Parathyroid adenoma (tissue), 2 donors: ENCODE data around the gene TM9SF3.

ENCODE experiments used
- H2AFZ ChIP-seq: fragments of 300-600 bp; sonication (generic); one replicate; pipeline ENCODE4 v1.7.0; 2017; ENCODE audit warnings: antibody characterized with exemption, mild to moderate bottlenecking
- H3K27ac ChIP-seq: fragments of 300-600 bp; sonication (generic); one replicate; pipeline ENCODE4 v1.7.0; 2017
- H3K27me3 ChIP-seq: fragments of 300-600 bp; sonication (generic); one replicate; pipeline ENCODE4 v1.7.0; 2017; ENCODE audit warnings: low read length; ENCODE audit not compliant: control insufficient read depth, insufficient read depth
- H3K36me3 ChIP-seq: fragments of 300-600 bp; sonication (generic); one replicate; pipeline ENCODE4 v1.7.0; 2017; ENCODE audit warnings: low read length; ENCODE audit not compliant: control insufficient read depth, insufficient read depth
- H3K4me1 ChIP-seq: fragments of 300-600 bp; sonication (generic); one replicate; pipeline ENCODE4 v1.7.0; 2017; ENCODE audit warnings: control low read depth
- H3K4me2 ChIP-seq: fragments of 300-600 bp; sonication (generic); one replicate; pipeline ENCODE4 v1.7.0; 2017; ENCODE audit warnings: low read length
- H3K4me3 ChIP-seq: fragments of 300-600 bp; sonication (generic); one replicate; pipeline ENCODE4 v1.7.0; 2017; ENCODE audit warnings: low read depth, low read length
- H3K79me2 ChIP-seq: fragments of 300-600 bp; sonication (generic); one replicate; pipeline ENCODE4 v1.7.0; 2017; ENCODE audit warnings: control low read depth
- H3K9ac ChIP-seq: fragments of 300-600 bp; sonication (generic); one replicate; pipeline ENCODE4 v1.7.0; 2017; ENCODE audit warnings: mild to moderate bottlenecking
- H3K9me3 ChIP-seq: fragments of 300-600 bp; sonication (generic); one replicate; pipeline ENCODE4 v1.7.0; 2017; ENCODE audit warnings: low read length; ENCODE audit not compliant: control insufficient read depth
- CTCF ChIP-seq: fragments of 300-600 bp; sonication (generic); IDR thresholded peaks from one replicate; pipeline ENCODE4 v1.7.0; 2017; ENCODE audit warnings: antibody characterized with exemption, mild to moderate bottlenecking
- donor health status: primary hyperparathyroidism.

Gene TM9SF3

GRCh38 chr10:96493871-96494525, 92.8 kb downstream of the TM9SF3 start:
- Histone ChIP-seq H3K4me3 (no peak overlapping the region), H3K9me3 (no peaks in the 10 kb centered on the region), H3K4me2 (no peak overlapping the region), H3K27me3 (no peaks in the 10 kb centered on the region), H3K27ac (no peak overlapping the region), H2AFZ (no peak overlapping the region), H3K4me1 (no peaks in the 10 kb centered on the region), H3K36me3 (no peaks in the 10 kb centered on the region), H3K9ac (no peak overlapping the region), H3K79me2 (no peaks in the 10 kb centered on the region)
- TF ChIP-seq CTCF = no peak

GRCh38 chr10:96493254-96493653, 93.6 kb downstream of the TM9SF3 start:
- H3K79me2 ChIP-seq = no peaks in the 10 kb centered on the region
- no peak overlapping the region for H3K9ac ChIP-seq
- H3K4me3 ChIP-seq = no peak overlapping the region
- no peaks in the 10 kb centered on the region for H3K4me1 ChIP-seq
- H3K27me3 ChIP-seq = no peaks in the 10 kb centered on the region
- TF ChIP-seq CTCF = no peak
- no peak overlapping the region for H3K27ac ChIP-seq
- H3K9me3 ChIP-seq = no peaks in the 10 kb centered on the region
- H3K36me3 ChIP-seq = no peaks in the 10 kb centered on the region
- H3K4me2 ChIP-seq = no peak overlapping the region
- H2AFZ ChIP-seq = no peak overlapping the region

DNA sequence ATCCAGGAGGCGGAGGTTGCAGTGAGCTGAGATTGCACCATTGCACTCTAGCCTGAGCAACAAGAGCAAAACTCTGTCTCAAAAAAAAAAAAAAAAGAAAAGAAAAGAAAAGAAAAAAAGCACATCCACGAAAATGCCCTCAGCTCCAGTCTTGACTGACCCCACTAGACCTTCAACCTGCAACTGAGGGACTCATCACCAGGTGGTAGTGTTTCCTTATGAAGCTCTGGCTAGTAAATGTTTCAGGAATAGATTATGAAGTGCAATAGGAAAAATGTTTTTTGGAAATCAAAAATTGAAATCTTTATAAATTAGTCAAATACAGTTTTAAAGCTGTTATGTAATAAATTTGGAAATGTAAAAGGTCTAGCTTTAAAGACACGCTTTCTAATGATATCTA, 95.5 kb downstream of the TM9SF3 start:
- no peak overlapping the region for H3K4me3 ChIP-seq
- H3K9me3 ChIP-seq = no peaks in the 10 kb centered on the region
- no peaks in the 10 kb centered on the region for H3K36me3 ChIP-seq
- H3K27me3 ChIP-seq = no peaks in the 10 kb centered on the region
- peak; percentile 15 for TF ChIP-seq CTCF
- no peak overlapping the region for H2AFZ ChIP-seq
- no peak overlapping the region for H3K9ac ChIP-seq
- H3K4me1 ChIP-seq = no peaks in the 10 kb centered on the region
- no peak overlapping the region for H3K4me2 ChIP-seq
- no peak overlapping the region for H3K27ac ChIP-seq
- no peaks in the 10 kb centered on the region for H3K79me2 ChIP-seq

DNA sequence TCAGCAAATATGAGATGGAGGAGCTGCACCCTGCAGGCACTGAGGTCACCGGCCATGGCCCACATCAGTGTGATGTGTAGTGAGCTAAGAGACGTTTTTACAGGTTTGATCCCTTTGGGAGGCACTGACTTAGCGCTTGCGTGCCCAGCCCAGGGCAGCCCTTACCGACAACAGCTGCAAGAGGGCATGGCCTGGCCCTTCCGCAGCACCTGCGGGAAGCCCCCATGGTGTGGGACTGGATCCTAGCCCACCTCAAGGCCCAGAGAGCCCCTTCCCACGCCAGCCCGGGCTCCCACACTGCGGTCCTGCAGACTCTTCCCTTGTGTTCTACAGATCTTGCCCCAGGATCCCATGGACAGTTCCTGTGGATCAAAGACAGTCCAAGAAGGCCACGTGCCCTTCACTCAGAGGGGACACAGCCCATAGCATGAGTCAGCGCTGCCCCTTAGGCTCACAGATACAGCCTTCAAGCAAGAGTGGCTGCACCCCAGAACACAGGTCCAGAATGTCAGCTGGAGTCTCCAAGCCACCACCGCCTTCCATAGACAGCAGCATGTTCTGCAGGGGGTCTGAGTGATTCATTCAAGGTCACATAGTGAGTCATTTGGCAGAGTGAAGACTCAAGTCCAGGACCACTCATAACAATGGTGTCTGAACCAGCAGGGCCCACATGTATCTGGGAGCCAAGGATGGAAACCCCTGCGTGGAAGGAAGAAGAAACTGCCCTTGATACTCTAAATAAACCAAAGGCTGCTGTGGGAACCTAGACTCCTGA, 98.5 kb downstream of the TM9SF3 start:
- no peaks in the 10 kb centered on the region for H3K9me3 ChIP-seq
- no peak overlapping the region for H3K9ac ChIP-seq
- H3K36me3 ChIP-seq = no peaks in the 10 kb centered on the region
- no peak overlapping the region for H3K4me3 ChIP-seq
- H3K27ac ChIP-seq = no peak overlapping the region
- no peak for TF ChIP-seq CTCF
- no peaks in the 10 kb centered on the region for H3K79me2 ChIP-seq
- H3K27me3 ChIP-seq = no peaks in the 10 kb centered on the region
- no peak overlapping the region for H3K4me2 ChIP-seq
- no peaks in the 10 kb centered on the region for H3K4me1 ChIP-seq
- H2AFZ ChIP-seq = no peak overlapping the region
